ENCODE results near the gene GRAMD1C. TPM values are rescaled to one million over a fixed set of nuclear protein-coding genes. Genes with fewer than 3 reads are reported as not detected.

The GRAMD1C gene
- total and polyA plus RNA-seq, 2 donors (not counting 1 experiment from before 2014, with no cell fraction given) = 0.82 to 7.8 TPM

- no peak overlapping the region for H3K9ac ChIP-seq (ENCODE audit: insufficient read depth, low read length)
- H2AFZ ChIP-seq (ENCODE audit: low read length) = no peak overlapping the region
Observed at GRCh38 chr3:113852506-113852905, 13.9 kb downstream of the GRAMD1C start.

GRCh38 chr3:113867506-113867905, 28.9 kb downstream of the GRAMD1C start:
- no peak overlapping the region for H2AFZ ChIP-seq (ENCODE audit: low read length)
- TF ChIP-seq CTCF (conservative IDR thresholded peaks at IDR 0.05 in 1 of 2, IDR thresholded peaks at IDR 0.05 in 1 of 2; ENCODE audit: low read depth in 1 of 2, low read length in 2 of 2) (no peak), EZH2 (IDR thresholded peaks at IDR 0.05; ENCODE audit: low read length, missing control alignments) (no peak)
- no peak overlapping the region for H3K4me3 ChIP-seq (replicated peaks in 1 of 4; ENCODE audit: control extremely low read depth in 1 of 4, insufficient read depth in 1 of 4, low read depth in 3 of 4, low read length in 4 of 4)
- no peaks in the 10 kb centered on the region for H3K4me1 ChIP-seq (ENCODE audit: control insufficient read depth, extremely low read depth, insufficient read depth, low read length)
- peak in 1 of 2 donors; percentile 72 for DNase-seq (ENCODE audit: low read depth in 2 of 2)
- no peaks in the 10 kb centered on the region for H4K20me1 ChIP-seq (ENCODE audit: control insufficient read depth, extremely low read depth, insufficient read depth, low read length)
- no peak overlapping the region for H3K9ac ChIP-seq (ENCODE audit: insufficient read depth, low read length)
- no peak overlapping the region for H3K4me2 ChIP-seq (ENCODE audit: extremely low read depth, insufficient read depth, low read length)
- H3K36me3 ChIP-seq (ENCODE audit: control insufficient read depth, insufficient read depth, low read length) = no peaks in the 10 kb centered on the region
- no peak overlapping the region for H3K27ac ChIP-seq (ENCODE audit: insufficient read depth, low read length)
- no peaks in the 10 kb centered on the region for H3K27me3 ChIP-seq (ENCODE audit: control insufficient read depth, insufficient read depth, low read length)
- no peaks in the 10 kb centered on the region for H3K79me2 ChIP-seq (ENCODE audit: control insufficient read depth, insufficient read depth, low read length)
- H3K9me3 ChIP-seq (ENCODE audit: control insufficient read depth, insufficient read depth, low read depth, low read length) = no peaks in the 10 kb centered on the region

More at GRCh38 chr3:113852506-113852905, 13.9 kb downstream of the GRAMD1C start:
- Histone ChIP-seq H3K79me2 (ENCODE audit: control insufficient read depth, insufficient read depth, low read length) (no peaks in the 10 kb centered on the region), H3K9me3 (ENCODE audit: control insufficient read depth, insufficient read depth, low read depth, low read length) (no peaks in the 10 kb centered on the region), H3K36me3 (ENCODE audit: control insufficient read depth, insufficient read depth, low read length) (no peaks in the 10 kb centered on the region), H3K4me1 (ENCODE audit: control insufficient read depth, extremely low read depth, insufficient read depth, low read length) (no peaks in the 10 kb centered on the region), H4K20me1 (ENCODE audit: control insufficient read depth, extremely low read depth, insufficient read depth, low read length) (no peaks in the 10 kb centered on the region), H3K27me3 (ENCODE audit: control insufficient read depth, insufficient read depth, low read length) (no peaks in the 10 kb centered on the region), H3K4me2 (ENCODE audit: extremely low read depth, insufficient read depth, low read length) (no peak overlapping the region), H3K27ac (ENCODE audit: insufficient read depth, low read length) (no peak overlapping the region), H3K4me3 (replicated peaks in 1 of 4; ENCODE audit: control extremely low read depth in 1 of 4, insufficient read depth in 1 of 4, low read depth in 3 of 4, low read length in 4 of 4) (no peak overlapping the region)
- no peak for TF ChIP-seq CTCF (conservative IDR thresholded peaks at IDR 0.05 in 1 of 2, IDR thresholded peaks at IDR 0.05 in 1 of 2; ENCODE audit: low read depth in 1 of 2, low read length in 2 of 2)
- TF ChIP-seq EZH2 (IDR thresholded peaks at IDR 0.05; ENCODE audit: low read length, missing control alignments) = no peak
- no peak for DNase-seq (ENCODE audit: low read depth in 2 of 2)

- no peak for DNase-seq (ENCODE audit: low read depth in 2 of 2)
Observed at GRCh38 chr3:113873293-113873692, 34.7 kb downstream of the GRAMD1C start.

More at GRCh38 chr3:113873293-113873692, 34.7 kb downstream of the GRAMD1C start:
- H3K4me2 ChIP-seq (ENCODE audit: extremely low read depth, insufficient read depth, low read length) = no peak overlapping the region
- no peaks in the 10 kb centered on the region for H3K79me2 ChIP-seq (ENCODE audit: control insufficient read depth, insufficient read depth, low read length)
- TF ChIP-seq EZH2 (IDR thresholded peaks at IDR 0.05; ENCODE audit: low read length, missing control alignments) (no peak), CTCF (conservative IDR thresholded peaks at IDR 0.05 in 1 of 2, IDR thresholded peaks at IDR 0.05 in 1 of 2; ENCODE audit: low read depth in 1 of 2, low read length in 2 of 2) (no peak)
- H3K4me1 ChIP-seq (ENCODE audit: control insufficient read depth, extremely low read depth, insufficient read depth, low read length) = no peaks in the 10 kb centered on the region
- no peaks in the 10 kb centered on the region for H4K20me1 ChIP-seq (ENCODE audit: control insufficient read depth, extremely low read depth, insufficient read depth, low read length)
- no peaks in the 10 kb centered on the region for H3K36me3 ChIP-seq (ENCODE audit: control insufficient read depth, insufficient read depth, low read length)
- H3K9ac ChIP-seq (ENCODE audit: insufficient read depth, low read length) = no peak overlapping the region
- no peak overlapping the region for H2AFZ ChIP-seq (ENCODE audit: low read length)
- no peak overlapping the region for H3K27ac ChIP-seq (ENCODE audit: insufficient read depth, low read length)
- H3K27me3 ChIP-seq (ENCODE audit: control insufficient read depth, insufficient read depth, low read length) = no peaks in the 10 kb centered on the region
- H3K4me3 ChIP-seq (replicated peaks in 1 of 4; ENCODE audit: control extremely low read depth in 1 of 4, insufficient read depth in 1 of 4, low read depth in 3 of 4, low read length in 4 of 4) = no peak overlapping the region
- H3K9me3 ChIP-seq (ENCODE audit: control insufficient read depth, insufficient read depth, low read depth, low read length) = no peaks in the 10 kb centered on the region
